Esophagus squamous epithelium (tissue), 4 donors: ENCODE data around the gene ILKAP.

Experiments used
- CTCF ChIP-seq, 6 experiments: fragments of 450-650 bp in 4 of 6; fragments of 200-600 bp in 2 of 6; sonication (generic) in 2 of 6; IDR thresholded peaks; one replicate each; pipeline ENCODE4 v1.5.1; 2016 to 2019; ENCODE audit warnings: antibody characterized with exemption in 6 of 6, mild to moderate bottlenecking in 4 of 6, moderate library complexity in 4 of 6
- POLR2A ChIP-seq, 4 donors: fragments of 450-650 bp; IDR thresholded peaks; one replicate each; pipeline ENCODE4 v1.6.1; 2017; ENCODE audit warnings: antibody characterized with exemption in 4 of 4, mild to moderate bottlenecking in 4 of 4, moderate library complexity in 3 of 4

DNA sequence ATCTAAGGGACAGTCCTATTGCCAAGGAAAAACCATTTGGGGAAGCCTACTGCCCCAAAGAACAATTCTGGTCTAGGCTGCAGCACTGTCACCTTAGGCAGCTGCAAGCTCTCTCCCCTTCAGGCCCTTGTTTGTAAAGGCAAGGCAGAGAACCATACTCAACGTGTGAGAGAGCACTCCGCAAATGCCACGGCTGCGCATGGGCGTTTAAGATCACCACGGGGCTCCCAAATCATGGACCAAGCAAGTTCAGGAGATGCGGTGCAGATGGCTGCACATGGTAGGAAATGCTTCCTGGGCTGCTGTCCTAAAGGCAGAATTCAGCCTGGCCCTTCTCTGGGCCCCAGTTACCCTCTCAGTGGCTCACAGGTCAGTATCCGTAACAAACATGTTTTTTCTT is 29.2 kb downstream of the ILKAP start:
- no peak for TF ChIP-seq CTCF (IDR thresholded peaks at IDR 0.05)
- TF ChIP-seq POLR2A (IDR thresholded peaks at IDR 0.05) = no peak
